Fibroblast of lung (primary cell): ENCODE data around the gene SPIRE1. TPM values are rescaled to one million over a fixed set of nuclear protein-coding genes. Genes with fewer than 3 reads are reported as not detected.
"Not testable (repeated sequence)": the region's sequence is repeated elsewhere in the genome, so short reads cannot be mapped to it uniquely, and the experiment has no call there.

Experiments
- DNase-seq, 2 donors: peaks; one replicate each; pipeline versions ENCODE4 v3.0.0 to v3.0.0-alpha.2; 2010; ENCODE audit warnings: low read depth in 2 of 2
- H2AFZ ChIP-seq: 2 replicates; pipeline ENCODE4 v1.5.1; 2012; ENCODE audit warnings: low read length, control low read depth, inconsistent platforms
- H3K27ac ChIP-seq: 2 replicates; pipeline ENCODE4 v1.5.1; 2011; ENCODE audit warnings: low read length, control low read depth; ENCODE audit not compliant: insufficient read depth
- H3K27me3 ChIP-seq: 2 replicates; pipeline ENCODE4 v1.5.1; 2011; ENCODE audit warnings: mild to moderate bottlenecking, low read length; ENCODE audit not compliant: control insufficient read depth, insufficient read depth
- H3K36me3 ChIP-seq: 2 replicates; pipeline ENCODE4 v1.5.1; 2011; ENCODE audit warnings: low read length; ENCODE audit not compliant: control insufficient read depth, insufficient read depth
- H3K4me1 ChIP-seq: 2 replicates; pipeline ENCODE4 v1.5.1; 2011; ENCODE audit warnings: low read length; ENCODE audit not compliant: control insufficient read depth, insufficient read depth; ENCODE audit errors: extremely low read depth
- H3K4me2 ChIP-seq: 2 replicates; pipeline ENCODE4 v1.5.1; 2011; ENCODE audit warnings: low read length, control low read depth; ENCODE audit not compliant: insufficient read depth; ENCODE audit errors: extremely low read depth
- H3K4me3 ChIP-seq, 4 experiments: fragments of 200-600 bp in 1 of 4; sonication (generic) in 1 of 4; replicated peaks in 1 of 4; 2 replicates each; pipeline ENCODE4 v1.5.1; 2011 to 2016; ENCODE audit warnings: low read length in 4 of 4, low read depth in 3 of 4, mild to moderate bottlenecking in 3 of 4, control low read depth in 2 of 4, inconsistent platforms in 1 of 4, mixed read lengths in 1 of 4; ENCODE audit not compliant: insufficient read depth in 1 of 4; ENCODE audit errors: control extremely low read depth in 1 of 4
- H3K79me2 ChIP-seq: 2 replicates; pipeline ENCODE4 v1.5.1; 2012; ENCODE audit warnings: mild to moderate bottlenecking, low read length, inconsistent platforms; ENCODE audit not compliant: control insufficient read depth, insufficient read depth
- H3K9ac ChIP-seq: 2 replicates; pipeline ENCODE4 v1.5.1; 2011; ENCODE audit warnings: mild to moderate bottlenecking, low read length, control low read depth; ENCODE audit not compliant: insufficient read depth
- H3K9me3 ChIP-seq: 2 replicates; pipeline ENCODE4 v1.5.1; 2012; ENCODE audit warnings: low read depth, low read length; ENCODE audit not compliant: control insufficient read depth, insufficient read depth
- H4K20me1 ChIP-seq: 2 replicates; pipeline ENCODE4 v1.5.1; 2011; ENCODE audit warnings: low read length; ENCODE audit not compliant: control insufficient read depth, insufficient read depth; ENCODE audit errors: extremely low read depth
- EZH2 ChIP-seq: IDR thresholded peaks from 2 replicates; pipeline ENCODE4 v1.5.1; 2012; ENCODE audit warnings: low read length, control low read depth, mild to moderate bottlenecking; ENCODE audit errors: missing control alignments
- polyA plus RNA-seq, 2 donors: library from polyadenylated mRNA; depleted of rRNA in 1 of 2; stranded (reverse) in 1 of 2; unstranded in 1 of 2; fragments of >200 nt; gene quantifications; 2 replicates each; pipeline ENCODE4 v1.2.1, GENCODE V29; 2011 to 2012; ENCODE audit warnings: missing spikeins in 1 of 2
- total RNA-seq: library from RNA; depleted of rRNA; stranded (reverse); fragments of >200 nt; gene quantifications from 2 replicates; pipeline ENCODE4 v1.2.1, GENCODE V29; 2014
- TF ChIP-seq, protein P1 (sequence below), 2 donors: IDR thresholded peaks in 1 of 2; conservative IDR thresholded peaks in 1 of 2; 1 replicate in 1 of 2; 2 replicates in 1 of 2; pipeline ENCODE4 v1.5.1; 2011 to 2012; ENCODE audit warnings: low read length in 2 of 2, control low read depth in 1 of 2, inconsistent platforms in 1 of 2, low read depth in 1 of 2, mild to moderate bottlenecking in 1 of 2

SPIRE1 gene
- total and polyA plus RNA-seq, 2 donors (not counting 1 experiment from before 2014, with no cell fraction given), result 19.0 to 31.0 TPM

DNA sequence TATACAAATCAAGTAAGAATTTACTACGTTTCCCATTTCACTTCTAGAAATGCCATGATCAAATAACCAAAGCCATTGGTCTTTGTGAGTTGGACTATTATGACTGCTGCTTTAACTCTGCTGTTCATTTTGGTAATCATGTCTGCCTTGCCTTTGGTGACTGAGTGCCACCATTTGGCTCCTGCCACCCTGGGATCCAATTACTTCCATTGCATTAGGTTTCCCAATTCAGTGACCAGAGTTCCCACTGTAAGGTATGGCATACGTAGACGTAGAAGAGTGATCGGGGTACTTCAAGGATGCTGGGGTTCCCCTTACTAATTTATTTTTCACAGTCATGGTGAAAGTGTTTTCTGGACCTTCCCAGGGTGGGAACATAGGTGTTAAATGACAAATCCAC lies 90.1 kb downstream of the SPIRE1 start:
- Histone ChIP-seq H3K79me2 (no peaks in the 10 kb centered on the region), H3K27me3 (no peaks in the 10 kb centered on the region), H3K4me1 (no peaks in the 10 kb centered on the region), H3K9me3 (no peaks in the 10 kb centered on the region), H4K20me1 (no peaks in the 10 kb centered on the region), H3K4me3 (no peak overlapping the region), H3K27ac (no peak overlapping the region), H2AFZ (no peak overlapping the region), H3K9ac (no peak overlapping the region), H3K4me2 (no peak overlapping the region), H3K36me3 (no peaks in the 10 kb centered on the region)
- TF ChIP-seq, protein P1, sequence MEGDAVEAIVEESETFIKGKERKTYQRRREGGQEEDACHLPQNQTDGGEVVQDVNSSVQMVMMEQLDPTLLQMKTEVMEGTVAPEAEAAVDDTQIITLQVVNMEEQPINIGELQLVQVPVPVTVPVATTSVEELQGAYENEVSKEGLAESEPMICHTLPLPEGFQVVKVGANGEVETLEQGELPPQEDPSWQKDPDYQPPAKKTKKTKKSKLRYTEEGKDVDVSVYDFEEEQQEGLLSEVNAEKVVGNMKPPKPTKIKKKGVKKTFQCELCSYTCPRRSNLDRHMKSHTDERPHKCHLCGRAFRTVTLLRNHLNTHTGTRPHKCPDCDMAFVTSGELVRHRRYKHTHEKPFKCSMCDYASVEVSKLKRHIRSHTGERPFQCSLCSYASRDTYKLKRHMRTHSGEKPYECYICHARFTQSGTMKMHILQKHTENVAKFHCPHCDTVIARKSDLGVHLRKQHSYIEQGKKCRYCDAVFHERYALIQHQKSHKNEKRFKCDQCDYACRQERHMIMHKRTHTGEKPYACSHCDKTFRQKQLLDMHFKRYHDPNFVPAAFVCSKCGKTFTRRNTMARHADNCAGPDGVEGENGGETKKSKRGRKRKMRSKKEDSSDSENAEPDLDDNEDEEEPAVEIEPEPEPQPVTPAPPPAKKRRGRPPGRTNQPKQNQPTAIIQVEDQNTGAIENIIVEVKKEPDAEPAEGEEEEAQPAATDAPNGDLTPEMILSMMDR (conservative IDR thresholded peaks at IDR 0.05 in 1 of 2, IDR thresholded peaks at IDR 0.05 in 1 of 2; ENCODE audit: low read depth in 1 of 2, low read length in 2 of 2), result no peak
- no peak for TF ChIP-seq EZH2
- no peak for DNase-seq

DNA sequence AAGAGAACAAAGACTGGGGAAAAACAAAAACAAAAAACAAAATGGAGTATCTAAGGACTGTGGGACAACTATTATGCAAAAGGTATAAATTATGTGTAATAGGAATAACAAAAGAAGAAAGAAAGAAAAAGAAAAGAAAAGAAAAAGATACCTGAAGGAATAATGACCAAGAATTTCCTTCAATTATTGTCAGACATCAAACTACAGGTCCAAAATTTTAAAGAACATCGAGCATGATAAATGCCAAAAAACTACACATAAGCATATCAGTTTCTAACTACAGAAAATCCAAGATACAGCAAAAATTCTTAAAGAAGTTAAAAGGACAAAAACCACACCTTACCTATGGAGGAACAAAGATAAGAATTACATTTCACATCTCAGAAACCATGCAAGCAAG lies 93.0 kb downstream of the SPIRE1 start:
- Histone ChIP-seq H3K27ac (no peak overlapping the region), H3K36me3 (no peaks in the 10 kb centered on the region), H4K20me1 (no peaks in the 10 kb centered on the region), H2AFZ (no peak overlapping the region), H3K4me3 (no peak overlapping the region), H3K4me2 (no peak overlapping the region), H3K4me1 (no peaks in the 10 kb centered on the region), H3K27me3 (no peaks in the 10 kb centered on the region), H3K79me2 (no peaks in the 10 kb centered on the region), H3K9me3 (no peaks in the 10 kb centered on the region), H3K9ac (no peak overlapping the region)
- no peak for TF ChIP-seq EZH2
- TF ChIP-seq, protein P1 (conservative IDR thresholded peaks at IDR 0.05 in 1 of 2, IDR thresholded peaks at IDR 0.05 in 1 of 2; ENCODE audit: low read depth in 1 of 2, low read length in 2 of 2), result no peak
- DNase-seq, result no peak

DNA sequence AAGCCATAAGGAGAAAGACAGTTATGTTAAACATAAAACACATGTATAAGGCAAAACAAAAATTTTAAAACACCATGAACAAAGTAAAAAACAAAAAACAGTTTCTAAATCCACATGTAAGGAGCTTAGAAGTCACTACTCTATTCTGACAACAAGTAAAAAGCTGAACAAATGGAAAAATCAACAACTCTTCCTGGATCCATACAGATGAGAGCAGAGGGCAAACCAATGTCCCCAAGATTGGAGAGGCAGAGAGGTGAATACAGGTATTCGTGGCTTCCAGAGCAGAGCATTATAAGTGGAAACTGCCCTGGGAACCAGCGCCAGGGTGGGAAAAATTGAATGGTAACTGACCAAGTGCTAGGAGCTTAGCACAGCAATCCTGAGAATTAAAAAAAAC lies 93.5 kb downstream of the SPIRE1 start:
- no peak for TF ChIP-seq EZH2
- TF ChIP-seq, protein P1 (conservative IDR thresholded peaks at IDR 0.05 in 1 of 2, IDR thresholded peaks at IDR 0.05 in 1 of 2; ENCODE audit: low read depth in 1 of 2, low read length in 2 of 2), result no peak
- H3K79me2 ChIP-seq, result no peaks in the 10 kb centered on the region

DNA sequence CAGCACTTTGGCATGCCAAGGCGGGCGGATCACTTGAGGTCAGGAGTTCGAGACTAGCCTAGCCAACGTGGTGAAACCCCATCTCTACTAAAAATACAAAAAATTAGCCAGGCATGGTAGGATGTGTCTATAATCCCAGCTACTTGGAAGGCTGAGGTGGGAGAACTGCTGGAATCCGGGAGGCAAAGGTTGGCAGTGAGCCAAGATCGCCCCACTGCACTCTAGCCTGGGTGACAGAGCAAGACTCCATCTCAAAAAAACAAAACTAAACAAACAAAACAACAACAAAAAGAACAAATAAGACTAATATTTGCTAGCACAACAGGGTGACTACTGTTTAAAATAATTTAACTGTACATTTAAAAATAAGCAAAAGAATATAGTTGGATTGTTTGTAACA lies 97.3 kb downstream of the SPIRE1 start:
- not testable (repeated sequence) for H2AFZ ChIP-seq, H3K9ac ChIP-seq, H3K4me2 ChIP-seq, H3K79me2 ChIP-seq, H3K4me3 ChIP-seq, DNase-seq, H3K27ac ChIP-seq, H3K4me1 ChIP-seq, H3K27me3 ChIP-seq, H4K20me1 ChIP-seq, H3K9me3 ChIP-seq, H3K36me3 ChIP-seq

More for the DNA sequence above, 93.5 kb downstream of the SPIRE1 start:
- Histone ChIP-seq H3K9ac (no peak overlapping the region), H3K36me3 (no peaks in the 10 kb centered on the region), H2AFZ (no peak overlapping the region), H3K4me3 (no peak overlapping the region), H3K27ac (no peak overlapping the region), H3K9me3 (no peaks in the 10 kb centered on the region), H3K27me3 (no peaks in the 10 kb centered on the region), H3K4me1 (no peaks in the 10 kb centered on the region), H3K4me2 (no peak overlapping the region), H4K20me1 (no peaks in the 10 kb centered on the region)
- no peak for DNase-seq
